Central memory CD8-positive, alpha-beta T cell (primary cell): ENCODE measurements around the gene FUZ.
A peak's percentile ranks its signal among the peaks of the same experiment; 100 is the strongest.

Experiments
- ATAC-seq: fragments of 150-1000 bp; cut with Tn5 transposase; replicated peaks from 2 replicates; pipeline ENCODE4 v1.10.0; 2022; ENCODE audit warnings: mild to moderate bottlenecking, moderate FRiP score, moderate number of reproducible peaks; ENCODE audit not compliant: poor library complexity, severe bottlenecking; ENCODE audit errors: extremely low read depth
- DNase-seq, 2 donors: peaks; one replicate each; pipeline ENCODE4 v3.0.0; 2021; ENCODE audit warnings: low spot score in 2 of 2
- H3K27ac Mint-ChIP-seq: one replicate; pipeline ENCODE4 v1.8.0; 2022; ENCODE audit warnings: low read depth, mild to moderate bottlenecking, moderate library complexity, mixed read lengths
- H3K27me3 Mint-ChIP-seq: one replicate; pipeline ENCODE4 v1.8.0; 2022; ENCODE audit warnings: mixed read lengths
- H3K36me3 Mint-ChIP-seq: one replicate; pipeline ENCODE4 v1.8.0; 2022; ENCODE audit warnings: mild to moderate bottlenecking, moderate library complexity, mixed read lengths; ENCODE audit not compliant: insufficient read depth
- H3K4me1 Mint-ChIP-seq: one replicate; pipeline ENCODE4 v1.8.0; 2022; ENCODE audit warnings: mixed read lengths
- H3K4me3 Mint-ChIP-seq: one replicate; pipeline ENCODE4 v1.8.0; 2022; ENCODE audit warnings: mild to moderate bottlenecking, moderate library complexity, mixed read lengths
- H3K9me3 Mint-ChIP-seq: one replicate; pipeline ENCODE4 v1.8.0; 2022; ENCODE audit warnings: mixed read lengths

The FUZ gene

GRCh38 chr19:49812997-49813861 lies at the start of gene FUZ:
TSS of gene FUZ (minus strand) at chr19:49813292. CDS start at chr19:49813106, 186 bp downstream.
- peak; percentile 65 for ATAC-seq
- Mint-ChIP-seq H3K36me3 (peaks cover 28% of the 10 kb centered on the region), H3K27ac (peak within 1 kb of the TSS; percentile 96), H3K27me3 (no peaks in the 10 kb centered on the region), H3K9me3 (no peaks in the 10 kb centered on the region), H3K4me3 (peak within 1 kb of the TSS; percentile 92), H3K4me1 (peaks cover 52% of the 10 kb centered on the region)
- peak; percentile 81 to 92 for DNase-seq

DNA sequence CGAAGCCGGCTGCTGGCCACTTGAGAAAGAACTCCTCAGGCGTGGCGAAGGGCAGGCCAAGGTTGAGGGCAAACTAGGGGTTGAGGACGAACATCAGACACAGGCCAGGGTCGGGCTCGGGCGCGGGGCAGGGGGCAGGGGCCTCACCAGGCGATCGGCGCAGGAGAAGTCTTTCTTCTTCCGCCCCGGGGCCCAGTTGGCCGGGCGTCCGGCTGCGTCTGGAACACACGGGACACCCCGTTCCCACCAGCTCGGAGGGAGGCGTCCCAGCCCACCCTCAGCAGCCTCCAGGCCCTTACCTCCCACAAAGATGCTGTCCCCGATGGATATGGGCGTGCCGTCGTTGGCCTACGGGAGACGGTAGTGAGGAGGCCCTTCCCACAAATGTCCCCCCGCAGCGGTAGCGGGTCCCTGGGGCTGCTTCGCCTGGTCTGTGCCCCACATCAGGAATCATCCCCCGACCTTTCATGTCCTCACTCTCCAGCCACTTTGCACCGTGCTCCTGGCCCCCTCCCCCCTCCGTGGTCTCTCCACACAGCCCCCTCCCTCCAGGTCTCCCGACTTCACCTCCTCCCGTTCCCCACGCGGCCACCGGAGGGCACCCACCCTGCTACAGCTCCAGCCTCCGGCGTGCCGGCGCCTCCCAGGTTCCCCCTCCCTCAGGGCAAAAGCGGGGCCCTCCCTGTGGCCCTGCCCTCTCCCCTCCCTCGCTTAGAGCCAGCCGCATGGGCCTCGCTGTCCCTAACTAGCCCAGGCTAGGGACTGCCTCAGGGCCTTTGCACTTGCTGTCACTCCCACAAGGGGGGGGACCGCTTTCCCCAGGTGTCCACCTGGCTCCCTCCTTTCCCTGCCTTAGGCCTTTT lies 49.5 kb upstream of the FUZ start:
- no peaks in the 10 kb centered on the region for H3K9me3 Mint-ChIP-seq
- H3K36me3 Mint-ChIP-seq: peaks cover 32% of the 10 kb centered on the region
- no peaks in the 10 kb centered on the region for H3K27me3 Mint-ChIP-seq
- peak overlapping the region; percentile 68 for H3K27ac Mint-ChIP-seq
- peaks cover 26% of the 10 kb centered on the region for H3K4me1 Mint-ChIP-seq
- DNase-seq: no peak
- no peak for ATAC-seq
- no peak overlapping the region for H3K4me3 Mint-ChIP-seq

DNA sequence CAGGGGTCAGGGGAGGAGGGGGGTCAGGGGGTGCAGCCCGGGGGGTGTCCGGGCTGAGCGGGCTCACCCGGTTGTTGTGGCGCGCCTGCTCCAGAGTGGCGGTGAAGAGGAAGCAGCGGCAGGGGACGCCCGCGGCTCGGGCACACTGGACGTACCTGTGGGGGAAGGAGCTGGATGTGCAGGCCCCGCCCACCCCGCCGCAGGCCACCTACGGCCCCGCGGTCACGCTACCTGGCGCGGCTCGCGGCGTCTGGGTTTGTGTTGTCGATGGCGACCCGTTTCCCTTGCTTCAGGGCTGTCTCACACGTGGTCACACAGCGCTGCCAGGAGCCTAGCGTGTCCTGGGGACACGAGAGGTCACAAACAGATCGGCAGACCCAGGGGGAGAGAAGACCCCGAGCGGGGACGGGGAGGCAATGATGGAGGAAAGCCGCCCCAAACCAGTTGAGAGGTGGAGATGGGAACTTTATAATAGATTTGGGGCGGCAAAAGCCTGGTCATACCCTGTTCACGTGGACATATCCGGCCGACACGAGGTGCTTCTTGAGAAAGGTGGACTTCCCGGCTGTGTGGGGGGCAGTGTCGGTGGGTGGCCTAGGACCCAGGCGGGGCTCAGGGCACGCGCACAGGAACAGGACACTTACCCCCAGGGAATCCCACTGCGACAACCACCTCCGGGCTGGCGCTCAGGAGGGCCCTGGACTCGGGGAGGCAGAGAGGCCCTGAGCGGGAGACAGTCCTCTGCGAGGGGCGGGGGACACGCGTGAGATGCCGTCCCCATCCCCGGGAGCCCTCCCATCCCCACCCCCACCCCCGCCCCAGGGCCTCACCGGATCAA lies 48.7 kb upstream of the FUZ start:
- ATAC-seq (no peak), DNase-seq (no peak)
- H3K27ac Mint-ChIP-seq: no peak overlapping the region
- H3K27me3 Mint-ChIP-seq: no peaks in the 10 kb centered on the region
- H3K4me1 Mint-ChIP-seq: peaks cover 20% of the 10 kb centered on the region
- H3K36me3 Mint-ChIP-seq: peaks cover 25% of the 10 kb centered on the region
- H3K4me3 Mint-ChIP-seq: no peak overlapping the region
- no peaks in the 10 kb centered on the region for H3K9me3 Mint-ChIP-seq

DNA sequence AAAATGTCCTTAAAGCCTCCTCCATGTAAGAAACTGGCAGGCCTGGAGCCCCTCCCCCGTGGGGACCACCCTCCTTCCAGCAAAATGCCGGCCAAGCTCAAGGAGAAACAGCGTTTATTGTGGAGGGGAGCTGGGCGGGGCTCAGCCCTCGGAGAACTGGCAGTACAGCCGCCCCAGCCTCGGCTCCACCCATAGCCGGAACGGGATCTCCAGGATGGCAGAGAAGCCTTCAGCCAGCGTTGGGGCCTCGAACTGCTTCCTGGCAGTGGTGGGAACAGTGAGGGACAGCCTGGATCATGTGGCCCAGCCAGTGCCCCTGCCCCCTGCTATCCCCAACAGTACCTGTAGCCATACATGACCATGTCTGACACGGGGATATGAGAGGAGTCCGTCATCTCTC lies 48.0 kb upstream of the FUZ start:
- peak overlapping the region; percentile 69 for H3K27ac Mint-ChIP-seq
- peaks cover 21% of the 10 kb centered on the region for H3K36me3 Mint-ChIP-seq

GRCh38 chr19:49860336-49861102 lies 47.4 kb upstream of the FUZ start:
- DNase-seq (no peak), ATAC-seq (no peak)
- Mint-ChIP-seq H3K27ac (peak overlapping the region; percentile 69), H3K4me3 (no peak overlapping the region), H3K4me1 (peaks cover 8% of the 10 kb centered on the region), H3K36me3 (peaks cover 25% of the 10 kb centered on the region), H3K9me3 (no peaks in the 10 kb centered on the region), H3K27me3 (no peaks in the 10 kb centered on the region)

More for the DNA sequence above, 48.0 kb upstream of the FUZ start:
- no peaks in the 10 kb centered on the region for H3K9me3 Mint-ChIP-seq
- no peak for DNase-seq
- peaks cover 14% of the 10 kb centered on the region for H3K4me1 Mint-ChIP-seq
- H3K4me3 Mint-ChIP-seq: no peak overlapping the region
- no peak for ATAC-seq
- no peaks in the 10 kb centered on the region for H3K27me3 Mint-ChIP-seq

GRCh38 chr19:49859682-49860335 lies 46.7 kb upstream of the FUZ start:
- H3K27me3 Mint-ChIP-seq: no peaks in the 10 kb centered on the region
- no peak overlapping the region for H3K27ac Mint-ChIP-seq
- no peak overlapping the region for H3K4me3 Mint-ChIP-seq
- DNase-seq (no peak), ATAC-seq (no peak)
- peaks cover 7% of the 10 kb centered on the region for H3K4me1 Mint-ChIP-seq
- H3K36me3 Mint-ChIP-seq: peaks cover 25% of the 10 kb centered on the region
- H3K9me3 Mint-ChIP-seq: no peaks in the 10 kb centered on the region

DNA sequence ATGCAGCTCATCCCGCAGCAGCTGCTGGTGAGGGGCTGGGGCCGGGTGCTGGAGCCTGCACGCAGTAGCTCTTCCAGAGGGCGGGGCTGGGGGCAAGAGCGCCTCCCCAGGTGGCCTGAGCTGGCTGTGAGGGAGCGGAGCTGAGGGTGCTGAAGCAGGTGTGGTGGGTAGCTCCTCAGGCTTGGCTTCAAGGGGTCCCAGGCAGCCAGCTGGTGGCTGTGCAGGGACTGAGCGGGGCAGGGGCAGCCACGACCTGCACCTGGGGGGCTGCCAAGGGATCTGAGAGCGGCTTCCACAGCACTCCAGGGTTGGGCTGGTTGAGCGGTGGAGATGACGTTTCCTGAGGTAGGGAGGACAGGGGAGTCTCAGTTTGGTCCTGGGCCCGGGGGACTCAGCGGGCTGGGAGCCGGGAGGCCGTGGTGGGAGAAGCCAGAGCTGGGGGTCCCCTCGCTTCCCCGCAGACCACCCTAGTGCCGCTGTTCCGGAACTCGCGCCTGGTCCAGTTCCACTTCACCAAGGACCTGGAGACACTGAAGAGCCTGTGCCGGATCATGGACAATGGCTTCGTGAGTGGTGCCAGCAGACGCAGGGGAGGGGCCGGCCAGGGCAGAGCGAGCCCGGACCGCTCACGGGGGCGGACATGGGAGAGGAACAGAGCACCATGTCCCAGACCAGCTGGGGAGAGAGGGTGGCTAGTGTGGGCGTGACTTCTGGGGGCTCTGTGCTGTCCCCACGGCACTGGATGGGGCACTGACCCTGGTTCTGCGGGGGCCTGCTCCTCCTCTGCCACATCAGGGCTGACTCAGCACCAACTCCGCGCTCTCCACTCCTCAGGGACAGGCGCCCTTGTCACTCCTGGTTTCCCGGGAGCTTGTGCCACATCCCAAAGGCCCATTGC lies 45.2 kb upstream of the FUZ start:
- H3K27me3 Mint-ChIP-seq: no peaks in the 10 kb centered on the region
- no peaks in the 10 kb centered on the region for H3K9me3 Mint-ChIP-seq
- peaks cover 23% of the 10 kb centered on the region for H3K36me3 Mint-ChIP-seq

DNA sequence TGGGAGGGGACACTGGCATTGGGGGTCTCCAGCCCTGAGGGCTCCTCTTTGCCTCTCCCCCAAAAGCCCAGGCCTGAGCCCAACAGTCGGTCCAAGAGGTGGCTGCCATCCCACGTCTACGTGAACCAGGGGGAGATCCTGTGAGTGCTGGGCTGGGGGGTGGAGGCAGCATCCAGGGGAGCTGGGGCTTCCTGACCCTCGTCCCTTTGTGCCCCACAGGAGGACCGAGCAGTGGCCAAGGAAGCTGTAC lies 44.7 kb upstream of the FUZ start:
- H3K9me3 Mint-ChIP-seq: no peaks in the 10 kb centered on the region
- ATAC-seq: no peak
- no peak overlapping the region for H3K4me3 Mint-ChIP-seq
- peaks cover 2% of the 10 kb centered on the region for H3K4me1 Mint-ChIP-seq
- H3K27ac Mint-ChIP-seq: no peak overlapping the region
- no peaks in the 10 kb centered on the region for H3K27me3 Mint-ChIP-seq
- H3K36me3 Mint-ChIP-seq: peaks cover 19% of the 10 kb centered on the region
- no peak for DNase-seq

More for the DNA sequence above, 45.2 kb upstream of the FUZ start:
- Mint-ChIP-seq H3K4me3 (no peak overlapping the region), H3K4me1 (peaks cover 4% of the 10 kb centered on the region), H3K27ac (peak overlapping the region; percentile 77)
- ATAC-seq: no peak
- no peak for DNase-seq

- no peak for ATAC-seq
- Mint-ChIP-seq H3K4me1 (peaks cover 7% of the 10 kb centered on the region), H3K4me3 (no peak overlapping the region), H3K27me3 (no peaks in the 10 kb centered on the region), H3K9me3 (no peaks in the 10 kb centered on the region), H3K27ac (no peak overlapping the region), H3K36me3 (peaks cover 22% of the 10 kb centered on the region)
- no peak for DNase-seq
These were observed 44.2 kb upstream of the FUZ start for GRCh38 chr19:49857061-49857837.

DNA sequence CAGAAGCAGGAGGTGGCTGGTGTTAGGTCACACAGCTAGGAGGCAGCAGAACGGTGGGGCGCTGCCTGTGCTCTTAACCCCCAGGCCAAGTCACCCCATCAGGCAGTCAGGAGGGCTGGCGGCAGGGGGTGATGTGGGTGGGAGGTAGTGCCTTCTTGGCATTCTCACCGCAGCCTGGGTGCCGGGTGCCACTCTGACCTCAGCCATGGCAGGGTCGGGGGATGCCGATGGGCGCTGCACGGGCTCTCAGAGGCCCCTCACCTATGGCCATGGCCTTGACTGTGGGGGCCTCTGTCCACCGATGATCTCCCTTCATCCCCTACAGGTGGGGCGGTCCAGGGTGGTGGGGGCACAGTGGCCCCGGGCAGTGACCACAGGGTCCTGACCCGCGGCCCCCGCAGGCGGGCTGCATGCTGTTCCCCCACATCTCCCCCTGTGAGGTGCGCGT lies 43.5 kb upstream of the FUZ start:
- DNase-seq: no peak
- ATAC-seq: no peak
- Mint-ChIP-seq H3K4me3 (no peak overlapping the region), H3K27ac (peak overlapping the region; percentile 79), H3K27me3 (no peaks in the 10 kb centered on the region), H3K36me3 (peaks cover 24% of the 10 kb centered on the region), H3K4me1 (peaks cover 11% of the 10 kb centered on the region), H3K9me3 (no peaks in the 10 kb centered on the region)
